ENCODE data around the gene TSC22D3. TPM values are rescaled to one million over a fixed set of nuclear protein-coding genes. Genes with fewer than 3 reads are reported as not detected.
A peak's percentile ranks its signal among the peaks of the same experiment; 100 is the strongest.

TSC22D3 gene
- total and polyA plus RNA-seq, 12 donors: 26.3 to 153 (median 36.9) TPM

DNA sequence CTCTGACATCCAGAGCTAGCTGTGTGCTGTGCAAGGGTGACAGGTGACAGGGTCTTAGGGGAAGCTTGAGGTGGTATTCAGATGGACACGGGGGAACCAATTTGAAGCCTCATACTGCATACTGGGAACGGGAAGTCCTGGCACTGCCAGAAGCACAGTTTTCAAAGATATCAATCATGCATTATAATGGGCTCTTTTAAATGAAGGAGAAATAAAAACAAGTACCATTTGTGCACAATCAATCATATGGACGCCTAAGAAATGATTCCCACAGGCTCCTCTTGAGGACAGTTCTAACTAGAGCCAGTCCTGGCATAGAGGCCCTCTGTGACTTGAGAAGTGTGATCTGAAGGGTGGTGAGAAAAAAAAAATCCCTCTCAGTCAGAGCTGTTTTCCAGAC, 50.9 kb downstream of the TSC22D3 start:
- ATAC-seq (no peak), DNase-seq (no peak)
- 75 to 91% methylated on average over 3 of the region's 3 CpGs for WGBS, 2 donors
- Histone ChIP-seq H3K27ac (no peak overlapping the region), H3K4me3 (no peak overlapping the region), H3K36me3 (no peaks in the 10 kb centered on the region), H3K4me1 (peaks cover 5 to 78% (median 36%) of the 10 kb centered on the region in 9 donors), H3K9me3 (no peaks in the 10 kb centered on the region), H3K27me3 (peaks cover 0 to 15% (median 0%) of the 10 kb centered on the region in 7 donors)
- intact Hi-C loops (cut with DNase I): loop anchor here in 5 of 10 donors (5.0 to 10.0 kb wide), 5 partner anchors 43 to 53 kb away; partner anchors contain the start of genes NCBP2L (in 2 of the 5) and TSC22D3 (in 2 of the 5)
- TF ChIP-seq, protein P1, sequence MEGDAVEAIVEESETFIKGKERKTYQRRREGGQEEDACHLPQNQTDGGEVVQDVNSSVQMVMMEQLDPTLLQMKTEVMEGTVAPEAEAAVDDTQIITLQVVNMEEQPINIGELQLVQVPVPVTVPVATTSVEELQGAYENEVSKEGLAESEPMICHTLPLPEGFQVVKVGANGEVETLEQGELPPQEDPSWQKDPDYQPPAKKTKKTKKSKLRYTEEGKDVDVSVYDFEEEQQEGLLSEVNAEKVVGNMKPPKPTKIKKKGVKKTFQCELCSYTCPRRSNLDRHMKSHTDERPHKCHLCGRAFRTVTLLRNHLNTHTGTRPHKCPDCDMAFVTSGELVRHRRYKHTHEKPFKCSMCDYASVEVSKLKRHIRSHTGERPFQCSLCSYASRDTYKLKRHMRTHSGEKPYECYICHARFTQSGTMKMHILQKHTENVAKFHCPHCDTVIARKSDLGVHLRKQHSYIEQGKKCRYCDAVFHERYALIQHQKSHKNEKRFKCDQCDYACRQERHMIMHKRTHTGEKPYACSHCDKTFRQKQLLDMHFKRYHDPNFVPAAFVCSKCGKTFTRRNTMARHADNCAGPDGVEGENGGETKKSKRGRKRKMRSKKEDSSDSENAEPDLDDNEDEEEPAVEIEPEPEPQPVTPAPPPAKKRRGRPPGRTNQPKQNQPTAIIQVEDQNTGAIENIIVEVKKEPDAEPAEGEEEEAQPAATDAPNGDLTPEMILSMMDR (IDR thresholded peaks at IDR 0.05): no peak

DNA sequence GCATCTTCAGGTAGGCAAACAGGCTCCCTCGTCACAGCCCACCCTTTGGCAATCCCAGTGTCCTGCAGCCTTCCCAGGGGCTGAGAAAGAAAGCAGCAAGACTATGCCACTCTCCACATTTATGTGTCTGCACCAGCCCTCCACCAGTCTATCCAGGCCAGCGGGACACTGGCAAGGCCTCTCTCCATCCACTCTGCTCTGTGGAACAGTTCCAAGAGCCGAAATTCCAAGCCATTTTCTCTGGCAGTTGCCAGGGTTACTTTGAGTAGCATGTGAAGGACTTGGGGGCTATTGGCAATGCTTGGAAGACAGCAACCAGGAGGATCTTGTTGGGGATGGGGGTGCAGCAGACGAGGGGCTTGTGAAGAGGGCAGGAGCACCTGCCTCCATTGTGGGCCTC, 52.1 kb downstream of the TSC22D3 start:
- TF ChIP-seq, protein P1 (IDR thresholded peaks at IDR 0.05): no peak
- ATAC-seq: no peak
- intact Hi-C loops (cut with DNase I): loop anchor here in 2 of 10 donors (10.0 kb wide), 2 partner anchors 49 to 51 kb away; partner anchors contain the start of genes NCBP2L (in 1 of the 2) and TSC22D3 (in 1 of the 2)
- Histone ChIP-seq H3K4me1 (peaks cover 0 to 67% (median 29%) of the 10 kb centered on the region in 9 donors), H3K4me3 (no peak overlapping the region), H3K27me3 (peaks cover 0 to 9% (median 0%) of the 10 kb centered on the region in 7 donors), H3K27ac (no peak overlapping the region), H3K36me3 (no peaks in the 10 kb centered on the region), H3K9me3 (no peaks in the 10 kb centered on the region)
- no peak for DNase-seq
- 85 to 93% methylated on average over 4 of the region's 4 CpGs for WGBS, 2 donors

DNA sequence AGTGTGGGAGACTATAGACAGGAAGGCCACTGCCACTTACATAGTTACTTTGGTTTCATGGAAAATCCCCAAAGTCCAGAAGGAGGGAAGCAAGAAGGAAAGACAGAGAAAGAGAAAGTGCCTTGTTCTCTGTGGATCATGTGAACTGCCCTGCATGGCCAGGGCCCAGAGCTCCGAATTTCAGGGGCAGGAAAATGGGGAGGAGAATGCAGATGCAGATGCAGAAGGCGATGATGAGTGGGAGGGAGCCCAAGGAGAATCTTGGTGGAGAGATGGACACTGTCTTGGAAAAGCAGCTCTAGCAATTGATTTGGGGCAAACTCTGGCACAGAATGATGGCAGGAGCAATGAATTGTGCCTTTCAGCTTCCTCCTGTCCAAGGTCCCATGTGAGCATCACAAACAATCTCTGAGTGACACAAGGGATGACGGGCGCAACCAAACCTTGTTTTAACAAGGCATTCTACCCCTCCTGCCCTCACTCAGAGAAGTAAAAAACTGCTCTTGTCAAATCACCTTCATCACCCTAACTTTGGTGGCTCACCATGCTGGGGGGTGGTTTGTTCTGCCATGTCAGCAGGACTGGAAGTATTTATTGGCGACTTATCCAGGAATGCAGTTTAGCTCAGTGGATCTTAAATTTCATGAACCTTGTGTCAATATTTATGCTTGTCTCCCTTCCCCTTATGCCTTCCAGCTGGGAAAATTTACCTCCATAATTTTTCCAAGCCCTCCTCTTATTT, 53.5 kb downstream of the TSC22D3 start:
- Histone ChIP-seq H3K27me3 (peaks cover 0 to 4% (median 0%) of the 10 kb centered on the region in 7 donors), H3K4me1 (peaks cover 3 to 67% (median 38%) of the 10 kb centered on the region in 9 donors), H3K36me3 (no peaks in the 10 kb centered on the region), H3K9me3 (no peaks in the 10 kb centered on the region), H3K4me3 (no peak overlapping the region), H3K27ac (peak overlapping the region in 6 of 10 donors; percentile 25 to 50 (median 42))
- ATAC-seq (no peak), DNase-seq (no peak)
- WGBS, 2 donors: 78 to 88% methylated on average over 5 of the region's 5 CpGs
- TF ChIP-seq, protein P1 (IDR thresholded peaks at IDR 0.05): no peak
- intact Hi-C loops (cut with DNase I): loop anchor here in 2 of 10 donors (10.0 kb wide), 2 partner anchors 47 to 53 kb away; partner anchors contain the start of genes NCBP2L (in 1 of the 2) and TSC22D3 (in 1 of the 2)

DNA sequence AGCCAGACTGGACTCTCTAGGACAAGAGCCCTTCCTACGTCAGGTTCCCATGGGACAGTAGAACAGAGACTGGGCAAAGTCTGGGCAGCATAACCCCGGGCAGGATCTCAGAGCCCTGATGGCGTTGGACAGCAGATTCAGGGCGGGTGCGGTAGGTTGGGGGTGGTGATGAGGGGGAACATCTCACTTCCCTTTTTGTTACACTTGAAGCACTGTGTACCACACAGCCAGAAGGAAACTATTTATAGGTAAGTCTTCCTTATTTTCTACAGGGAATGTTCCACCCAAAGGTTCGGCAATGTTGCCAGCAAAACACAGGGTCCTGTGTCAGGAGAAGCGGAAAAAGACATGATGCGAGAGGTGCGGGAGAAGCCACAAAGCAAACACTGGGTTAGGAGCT, 54.3 kb downstream of the TSC22D3 start:
- H3K4me1 ChIP-seq: peaks cover 3 to 61% (median 31%) of the 10 kb centered on the region in 9 donors
- H3K9me3 ChIP-seq: no peaks in the 10 kb centered on the region
- TF ChIP-seq, protein P1 (IDR thresholded peaks at IDR 0.05): no peak
- H3K27ac ChIP-seq: peak overlapping the region in 5 of 10 donors; percentile 40 to 50 (median 43)
- no peaks in the 10 kb centered on the region for H3K36me3 ChIP-seq
- ATAC-seq: peak in 1 of 8 donors; percentile 15
- 68 to 72% methylated on average over 9 of the region's 9 CpGs for WGBS, 2 donors
- intact Hi-C loops (cut with DNase I): loop anchor here in 2 of 10 donors (10.0 kb wide), 2 partner anchors 47 to 53 kb away; partner anchors contain the start of genes NCBP2L (in 1 of the 2) and TSC22D3 (in 1 of the 2)
- no peak for DNase-seq
- H3K4me3 ChIP-seq: no peak overlapping the region
- H3K27me3 ChIP-seq: peaks cover 0 to 9% (median 0%) of the 10 kb centered on the region in 7 donors

Data from heart right ventricle (tissue), 16 donors.